ENCODE measurements around the gene UBAP1L.
"Not testable (repeated sequence)": the region's sequence is repeated elsewhere in the genome, so short reads cannot be mapped to it uniquely, and the experiment has no call there.

UBAP1L gene

DNA sequence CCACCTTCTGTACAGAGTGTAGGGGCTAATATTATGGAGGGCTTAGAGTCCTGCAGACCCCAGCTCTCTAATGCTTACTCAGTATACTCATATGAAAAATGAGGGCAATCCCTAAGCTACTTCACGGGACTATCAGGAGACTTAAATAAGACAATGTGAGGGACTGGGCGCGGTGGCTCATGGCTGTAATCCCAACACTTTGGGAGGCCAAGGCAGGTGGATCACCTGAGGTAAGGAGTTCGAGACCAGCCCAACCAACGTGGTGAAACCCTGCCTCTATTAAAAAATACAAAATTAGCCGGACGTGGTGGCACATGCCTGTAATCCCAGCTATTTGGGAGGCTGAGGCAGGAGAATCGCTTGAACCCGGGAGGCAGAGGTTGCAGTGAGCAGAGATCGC, 15.2 kb downstream of the UBAP1L start:
- DNase-seq (ENCODE audit: low read depth in 3 of 3) = not testable (repeated sequence)

DNA sequence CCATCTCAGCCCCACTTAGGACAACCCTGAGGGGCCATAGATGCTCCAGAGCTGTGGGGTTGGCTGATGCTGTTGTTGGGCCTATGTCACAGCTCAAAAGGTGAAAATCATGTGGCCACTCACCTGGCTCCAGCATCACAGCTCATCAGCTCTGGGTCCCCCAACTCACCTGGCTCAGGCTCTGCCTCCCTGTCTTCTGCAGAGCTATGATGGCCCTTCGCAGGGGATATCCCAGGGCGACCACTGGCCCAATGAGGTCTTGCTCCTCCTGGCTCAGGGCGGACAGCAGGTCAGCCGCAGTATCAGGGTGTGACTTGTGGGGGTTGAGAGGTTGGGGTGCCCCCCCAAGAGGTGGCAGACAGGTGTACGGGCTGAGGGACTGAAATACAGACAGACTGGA, 15.7 kb downstream of the UBAP1L start:
- DNase-seq (ENCODE audit: low read depth in 3 of 3) = no peak

DNA sequence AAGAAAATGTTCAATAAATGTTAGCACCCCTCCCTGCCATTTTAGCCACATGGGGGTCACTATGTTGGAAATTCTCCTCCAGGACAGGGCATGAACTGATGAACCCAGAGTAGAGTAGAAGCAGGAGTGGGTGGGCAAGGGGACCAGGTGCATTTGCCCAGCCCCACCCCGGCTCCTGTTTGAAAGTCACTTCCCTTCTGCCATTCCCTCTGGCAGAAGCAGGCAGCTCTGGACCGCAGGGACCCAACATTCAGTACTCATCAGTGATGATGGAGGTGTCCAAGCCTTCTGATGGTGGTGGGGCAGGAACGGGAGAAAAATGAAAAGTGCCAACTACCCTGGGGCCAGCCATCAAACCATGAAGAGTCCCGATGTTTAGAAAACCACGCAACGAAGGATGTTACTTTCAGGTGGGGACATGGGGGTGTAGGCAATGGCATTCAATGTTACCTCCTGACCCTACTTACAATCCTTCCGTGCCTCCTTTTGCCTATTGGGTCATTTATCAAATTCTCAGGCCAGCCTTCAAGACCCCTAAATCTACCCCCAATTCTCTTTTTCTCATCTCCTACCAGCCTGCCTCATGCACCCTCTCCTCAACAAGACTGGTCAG, 17.2 kb downstream of the UBAP1L start:
- no peak for DNase-seq (ENCODE audit: low read depth in 3 of 3)

DNA sequence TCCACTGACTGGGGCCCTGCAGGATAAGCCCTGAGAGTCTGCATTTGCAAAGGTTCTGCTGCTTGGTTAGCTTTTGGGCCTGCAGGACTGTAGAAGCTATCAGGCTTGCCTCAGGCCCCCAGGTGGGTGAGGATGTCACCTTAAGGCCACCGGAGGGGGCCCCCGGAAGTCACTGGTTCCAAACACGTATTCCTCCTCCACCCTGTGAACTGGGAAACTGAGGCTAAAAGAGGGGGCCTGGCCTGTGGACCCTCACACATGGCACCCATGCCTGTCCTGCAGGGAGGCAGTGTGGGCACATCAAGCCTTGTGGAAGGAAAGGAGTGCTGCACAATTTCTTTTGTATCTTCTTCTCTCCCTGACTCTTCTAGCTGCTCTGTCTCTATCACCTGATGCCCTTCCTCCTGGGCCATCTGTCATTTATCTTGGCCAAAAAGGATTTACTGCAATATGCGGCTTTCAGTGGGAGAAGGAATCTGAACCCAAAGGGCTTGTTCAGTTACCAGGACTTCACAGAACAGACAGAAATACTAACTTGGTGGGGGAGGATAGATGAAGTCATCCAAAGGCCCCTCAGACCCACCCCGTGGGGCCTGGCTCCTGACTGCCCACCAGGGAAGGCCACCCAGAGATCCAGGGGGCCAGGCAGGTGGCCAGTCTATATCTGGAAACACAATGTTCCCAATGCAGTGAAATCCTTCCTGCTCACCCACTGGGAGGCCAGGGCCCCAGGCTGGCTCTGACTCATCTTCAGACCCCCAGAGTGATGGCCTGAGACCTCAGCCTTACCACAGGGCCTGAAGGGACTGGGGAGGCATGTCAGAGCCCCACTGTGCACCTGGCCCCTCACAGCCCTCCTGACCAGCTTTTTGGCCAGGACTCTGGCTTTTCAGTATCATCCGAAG, 18.3 kb downstream of the UBAP1L start:
- DNase-seq (ENCODE audit: low read depth in 3 of 3) = no peak

DNA sequence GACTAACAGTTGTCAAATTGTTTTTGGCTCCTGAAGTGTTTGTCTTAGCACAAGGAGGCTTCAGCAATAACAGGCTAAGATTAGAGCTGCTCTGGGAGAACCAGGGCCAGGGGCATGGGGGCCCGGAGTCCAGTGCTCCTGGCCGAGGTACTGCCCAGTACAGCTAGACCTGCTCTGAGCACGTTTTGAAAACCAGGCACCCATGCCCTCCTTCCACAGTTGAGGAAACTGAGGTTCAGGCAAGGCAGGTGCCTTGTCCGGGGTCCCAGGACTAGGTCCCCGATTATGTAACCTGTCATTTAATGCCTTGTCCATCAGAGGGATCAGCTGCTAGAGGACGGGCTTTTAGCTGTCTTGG, 19.3 kb downstream of the UBAP1L start:
- DNase-seq (ENCODE audit: low read depth in 3 of 3) = no peak

DNA sequence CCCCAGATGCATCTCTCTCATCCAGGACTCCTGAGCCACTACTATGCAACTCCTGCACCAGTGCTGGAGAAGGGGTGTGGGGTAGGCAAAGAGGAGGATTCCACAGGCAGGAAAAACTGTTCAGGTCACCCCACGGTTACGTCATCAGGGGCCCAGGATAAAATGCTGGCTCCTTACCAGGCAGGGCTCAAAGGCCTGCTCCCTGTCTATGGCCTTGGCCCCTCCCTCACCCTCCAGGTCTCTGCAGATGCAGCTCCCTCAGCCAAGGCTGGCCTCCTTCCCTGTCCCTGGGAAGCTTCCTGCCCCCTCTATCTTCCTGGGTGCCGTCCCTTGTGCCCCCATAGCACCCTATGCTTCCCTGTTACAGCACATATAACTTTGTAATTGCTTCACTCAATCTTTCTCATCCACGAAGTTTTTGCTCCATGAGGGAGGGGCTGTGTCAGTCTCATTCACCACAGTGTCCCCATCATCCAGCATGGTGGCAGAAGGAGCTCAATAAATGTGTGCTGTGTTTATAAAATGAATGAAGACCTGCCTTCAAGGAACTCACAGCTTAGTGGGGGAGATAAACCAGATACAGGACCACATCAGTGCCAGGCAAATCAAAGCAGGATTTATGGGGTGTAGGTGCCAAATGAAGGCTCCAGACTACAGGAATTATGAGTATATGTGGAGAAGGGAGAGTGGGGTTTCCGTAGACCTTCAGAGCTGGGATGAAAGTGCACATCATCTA, 19.8 kb downstream of the UBAP1L start:
- DNase-seq (ENCODE audit: low read depth in 3 of 3) = no peak

DNA sequence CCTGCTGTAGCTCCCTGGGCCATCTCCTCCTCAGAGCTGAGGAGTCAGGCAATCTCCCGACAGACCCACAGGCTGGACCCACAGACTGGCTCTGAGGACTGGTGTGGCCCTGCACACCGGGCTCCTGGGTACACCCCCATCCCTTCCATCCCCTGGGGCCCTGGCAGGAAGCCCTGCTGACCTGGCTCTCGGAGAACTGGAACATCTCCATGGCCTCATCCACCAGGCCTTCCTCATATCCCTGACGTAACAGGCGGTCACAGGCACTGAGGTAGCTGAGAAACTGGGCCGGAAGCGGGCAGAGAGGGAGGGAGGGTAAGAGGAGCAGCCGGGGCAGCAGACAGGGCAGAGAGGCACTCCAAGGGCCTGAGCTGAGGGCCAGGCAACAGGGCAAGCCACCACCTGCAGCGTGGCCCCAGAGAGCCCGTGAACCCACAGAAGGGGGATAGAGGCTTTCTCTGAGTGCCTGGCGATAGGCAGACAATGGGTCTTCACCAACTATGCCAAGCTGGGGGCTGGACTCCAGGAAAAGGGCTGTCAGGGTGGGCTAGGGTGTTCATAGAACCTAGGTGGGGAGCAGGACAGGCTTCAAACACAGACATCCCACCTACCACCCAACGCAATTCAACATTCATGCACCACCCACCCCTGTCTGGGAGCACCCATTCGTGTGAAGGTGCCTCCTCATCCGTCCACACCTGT, 20.6 kb downstream of the UBAP1L start:
- no peak for DNase-seq (ENCODE audit: low read depth in 3 of 3)

DNA sequence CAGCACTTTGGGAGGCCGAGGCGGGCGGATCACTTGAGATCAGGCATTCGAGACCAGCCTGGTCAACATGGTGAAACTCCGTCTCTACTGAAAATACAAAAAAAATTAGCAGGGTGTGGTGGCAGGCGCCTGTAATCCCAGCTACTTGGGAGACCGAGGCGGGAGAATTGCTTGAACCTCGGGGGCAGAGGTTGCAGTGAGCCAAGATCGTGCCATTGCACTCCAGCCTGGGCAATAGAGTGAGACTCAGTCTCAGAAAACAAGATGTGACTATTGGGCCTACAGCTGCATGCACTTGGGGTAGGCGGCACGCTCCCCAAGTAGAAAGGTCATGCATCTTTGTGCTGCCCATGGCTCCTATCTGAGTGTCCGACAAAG, 21.2 kb downstream of the UBAP1L start:
- not testable (repeated sequence) for DNase-seq (ENCODE audit: low read depth in 3 of 3)

DNA sequence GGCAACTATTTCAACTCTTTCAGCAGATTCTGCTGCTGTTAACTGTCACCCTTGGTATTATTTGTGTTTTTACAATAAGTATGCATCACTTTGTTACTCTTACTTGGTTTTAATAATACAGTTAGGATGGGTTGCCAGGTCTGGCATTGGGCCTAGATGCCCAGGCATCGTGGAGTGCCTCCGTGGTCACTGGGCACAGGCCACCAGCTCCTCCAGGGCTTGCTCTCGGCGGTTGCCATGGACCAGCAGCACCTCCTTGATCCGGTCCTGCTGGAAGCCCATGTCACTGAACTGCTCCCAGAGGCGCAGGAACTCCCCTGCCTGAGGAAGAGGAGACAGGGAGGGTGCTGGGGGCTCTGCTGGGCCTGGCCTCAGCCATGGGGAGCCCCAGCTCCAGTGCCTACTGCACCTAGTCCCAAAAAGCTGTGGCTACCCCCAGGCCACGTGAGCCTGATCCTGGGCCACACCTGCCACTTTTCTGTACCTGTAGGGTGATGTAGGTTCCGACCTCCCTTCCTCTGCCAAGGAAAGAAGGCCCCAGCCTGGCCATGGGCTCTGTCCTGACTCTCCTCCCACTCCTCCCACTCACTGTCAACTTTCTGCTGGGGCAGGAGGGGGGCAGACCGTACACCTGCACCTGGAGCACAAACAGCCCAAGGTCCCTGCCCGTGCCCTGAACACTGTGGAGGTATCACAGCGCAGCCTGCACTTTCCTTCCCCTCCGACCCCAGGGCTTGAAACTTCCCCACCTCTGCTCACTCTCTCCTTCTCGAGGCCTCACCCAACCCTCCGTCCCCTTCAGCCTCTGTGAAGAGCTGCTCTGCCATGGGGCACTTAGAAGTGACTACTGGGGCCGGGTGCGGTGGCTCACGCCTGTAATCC, 21.8 kb downstream of the UBAP1L start:
- no peak for DNase-seq (ENCODE audit: low read depth in 3 of 3)

DNA sequence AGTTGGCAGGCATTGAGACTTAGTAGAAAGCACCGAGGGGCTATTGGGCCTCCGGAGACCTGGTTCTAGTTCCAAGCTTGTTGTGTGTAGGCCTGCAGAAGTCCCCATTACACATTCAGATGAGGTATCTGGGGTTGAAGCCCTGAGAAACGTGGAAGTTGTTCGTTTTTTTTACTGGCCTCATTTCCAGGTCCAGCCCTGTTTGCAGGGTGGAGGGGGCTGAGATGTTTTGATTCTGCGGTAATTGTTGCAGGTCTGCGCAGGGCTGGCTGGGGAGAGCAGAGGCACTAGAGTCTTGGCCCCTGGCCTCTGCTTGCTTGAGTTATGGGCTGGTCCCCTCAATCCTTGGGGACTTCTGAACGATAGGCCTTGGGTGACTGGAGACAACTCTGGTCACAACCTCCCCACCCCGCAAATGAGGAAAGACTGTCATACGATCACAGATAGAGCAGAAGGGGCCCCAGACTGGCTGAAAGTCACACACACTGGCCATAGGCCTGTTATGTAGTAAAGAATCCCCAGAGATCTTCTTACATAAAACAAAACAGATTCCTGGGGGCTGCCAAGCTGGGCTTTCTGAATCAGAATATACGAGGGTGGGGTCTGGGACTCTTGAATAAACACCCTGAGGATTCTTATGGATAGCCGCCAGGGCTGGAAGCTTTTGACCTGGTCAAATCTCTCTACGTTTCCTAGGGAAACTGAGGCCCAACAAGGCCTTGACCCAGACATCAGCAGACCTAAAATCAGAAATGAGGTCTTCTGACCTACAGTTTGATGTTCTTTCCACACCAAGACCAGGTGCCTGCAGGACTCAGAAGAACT, 22.8 kb downstream of the UBAP1L start:
- DNase-seq (ENCODE audit: low read depth in 3 of 3) = no peak

DNA sequence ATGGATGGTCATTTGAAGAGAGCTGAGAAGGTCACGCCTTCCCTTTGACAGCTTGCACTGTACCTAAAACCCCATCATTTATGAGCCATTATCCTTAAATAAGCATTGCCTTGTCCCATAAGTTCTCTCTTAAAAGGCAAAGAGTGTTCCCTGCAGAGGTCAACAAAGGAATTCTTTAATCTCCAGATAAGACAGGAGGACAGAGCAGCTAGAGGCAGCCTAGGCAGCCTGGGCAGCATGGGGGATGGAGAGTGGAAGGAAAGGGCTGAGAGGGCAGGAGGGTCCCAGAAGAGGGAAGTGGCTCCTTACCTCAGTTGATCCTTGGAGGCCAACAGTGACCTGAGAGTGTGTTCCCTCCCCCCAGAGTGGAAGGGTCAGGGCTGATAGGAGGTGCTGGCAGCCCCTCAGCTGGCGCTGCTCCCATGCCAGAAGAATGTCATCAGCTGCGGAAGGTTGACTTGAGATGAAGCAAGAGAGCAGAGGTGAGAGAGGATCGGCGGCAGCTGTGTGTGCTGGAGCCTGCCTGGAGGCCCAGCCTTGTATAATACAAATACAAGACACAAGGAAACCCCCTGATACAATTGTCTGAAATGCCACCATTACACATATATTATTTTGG, 25.7 kb downstream of the UBAP1L start:
- no peak for DNase-seq (ENCODE audit: low read depth in 3 of 3)

DNA sequence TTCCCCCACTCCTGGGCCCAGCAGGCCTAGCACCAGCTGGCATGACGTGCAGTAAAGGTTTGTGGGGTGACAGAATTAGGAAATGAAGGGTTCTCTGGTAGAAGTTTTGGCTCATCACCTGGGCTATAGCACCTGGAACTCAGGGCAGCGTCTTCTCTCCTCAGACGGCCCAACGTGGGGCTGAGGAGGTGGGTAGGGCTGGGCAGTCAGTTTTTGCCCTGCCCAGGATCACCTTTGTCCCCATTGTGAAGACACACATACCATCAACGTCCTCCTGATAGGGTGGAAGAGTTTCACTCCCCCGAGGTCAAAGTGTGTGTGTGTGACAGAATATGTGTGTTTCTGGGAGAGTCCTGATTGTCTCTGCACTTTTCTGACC, 26.4 kb downstream of the UBAP1L start:
- DNase-seq (ENCODE audit: low read depth in 3 of 3) = no peak

DNA sequence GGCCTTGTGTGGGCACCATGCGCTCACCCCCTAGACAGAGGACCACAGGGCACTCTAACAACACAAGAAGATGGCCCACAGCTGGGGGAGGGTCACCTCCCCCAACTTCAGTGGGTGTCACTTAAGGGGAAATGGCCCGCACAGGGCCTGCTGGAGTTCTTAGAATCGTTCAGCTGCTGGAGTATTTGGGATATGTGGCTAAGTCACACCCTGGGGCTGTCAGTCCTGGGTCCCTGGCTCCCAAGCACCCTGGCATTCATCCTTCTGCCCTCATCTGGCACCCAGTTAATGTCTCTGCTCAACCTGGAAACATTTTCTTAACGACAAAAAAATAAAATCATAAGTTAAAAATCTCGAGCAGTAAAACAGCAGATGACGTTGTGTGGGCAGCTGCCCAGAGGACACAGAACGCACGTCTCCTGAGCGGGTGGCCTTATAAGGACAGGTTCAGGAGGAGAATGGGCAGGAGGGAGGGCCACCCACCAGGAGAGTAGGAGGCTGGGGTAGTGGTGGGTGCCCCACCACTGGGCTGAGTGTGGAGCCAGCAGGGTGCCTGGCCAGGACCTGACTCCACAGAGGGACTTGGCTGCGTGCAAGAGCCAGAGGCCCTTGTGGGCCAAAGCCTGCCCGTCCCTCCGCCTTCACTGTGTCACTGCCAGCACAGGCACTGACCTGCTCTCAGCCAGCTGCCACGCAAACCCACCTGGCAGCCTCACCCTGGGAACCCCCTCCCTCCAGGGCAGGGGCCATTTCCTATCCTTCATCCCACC, 26.9 kb downstream of the UBAP1L start:
- no peak for DNase-seq (ENCODE audit: low read depth in 3 of 3)

DNA sequence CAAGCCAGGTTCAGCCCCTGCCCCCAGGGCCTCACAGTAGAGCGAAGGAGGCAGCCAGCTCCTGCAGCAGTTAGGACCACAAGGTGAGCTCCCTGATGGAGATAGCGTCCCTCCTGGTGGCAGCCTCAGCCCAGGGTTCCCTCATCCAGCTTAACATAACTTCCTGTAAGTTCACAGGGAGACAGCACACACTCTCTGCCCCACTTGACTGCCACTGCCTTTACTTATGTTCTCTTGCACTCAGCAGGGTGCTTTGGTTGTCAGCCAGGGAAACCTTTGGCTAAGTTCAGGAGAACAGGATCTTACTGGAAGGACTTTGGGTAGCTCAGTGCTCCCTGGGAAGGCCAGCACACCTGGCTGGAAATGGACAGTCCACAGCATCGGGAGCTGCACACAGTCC, 27.6 kb downstream of the UBAP1L start:
- DNase-seq (ENCODE audit: low read depth in 3 of 3) = no peak

DNA sequence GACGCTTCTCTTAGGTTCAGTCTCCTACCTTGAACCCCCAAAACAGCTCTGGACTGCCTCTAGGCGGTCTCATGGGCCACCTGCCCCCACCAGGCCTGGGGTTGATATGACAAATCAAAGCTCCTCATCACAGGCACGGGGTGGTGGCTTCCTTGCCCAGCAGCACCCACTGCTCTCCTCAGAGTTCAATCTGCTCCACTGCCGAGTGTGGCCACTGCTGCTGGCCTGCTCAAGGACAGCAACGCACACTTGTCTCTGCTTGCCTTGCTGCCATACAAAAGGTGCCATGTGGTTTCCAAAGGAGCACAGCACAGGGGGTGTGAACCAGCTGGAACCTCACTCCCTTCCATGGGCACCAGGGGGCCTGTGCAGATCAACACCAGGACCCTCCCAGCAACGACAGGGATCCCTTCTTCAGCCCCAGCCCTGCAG, 28.3 kb downstream of the UBAP1L start:
- no peak for DNase-seq (ENCODE audit: low read depth in 3 of 3)

DNA sequence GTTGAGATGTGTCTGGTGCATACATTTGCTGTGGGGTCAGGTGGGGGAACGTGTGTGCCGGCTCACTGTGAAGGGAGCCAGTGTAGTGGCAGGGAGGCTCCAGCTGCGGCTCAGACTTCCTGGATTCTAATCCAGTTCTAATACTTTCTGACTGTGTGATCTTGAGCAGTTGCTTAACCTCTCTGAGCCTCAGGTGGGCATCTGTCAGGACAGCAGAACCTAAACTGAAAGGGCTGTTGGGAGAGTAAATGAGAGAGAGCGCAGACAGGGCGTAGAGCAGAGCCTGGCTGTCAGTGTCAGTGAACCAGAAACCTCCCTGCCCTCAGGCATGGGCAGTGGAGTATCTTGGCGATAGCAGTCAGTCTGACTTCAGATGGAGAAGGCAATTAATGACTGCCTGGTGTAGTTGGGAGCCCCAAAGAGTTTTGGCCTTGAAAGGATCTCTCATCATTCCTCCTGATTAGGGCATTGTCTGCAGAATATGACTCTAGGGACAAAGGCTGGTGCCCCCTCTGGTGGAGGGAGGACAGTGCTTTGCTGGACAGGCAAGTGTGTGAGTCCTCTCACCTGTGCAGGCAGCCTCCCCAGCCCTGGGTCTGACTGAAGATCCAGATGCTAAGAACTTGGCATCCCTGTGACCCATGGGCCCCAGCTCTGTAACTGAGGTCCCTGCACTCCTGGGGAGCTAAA, 28.9 kb downstream of the UBAP1L start:
- DNase-seq (ENCODE audit: low read depth in 3 of 3) = no peak

DNA sequence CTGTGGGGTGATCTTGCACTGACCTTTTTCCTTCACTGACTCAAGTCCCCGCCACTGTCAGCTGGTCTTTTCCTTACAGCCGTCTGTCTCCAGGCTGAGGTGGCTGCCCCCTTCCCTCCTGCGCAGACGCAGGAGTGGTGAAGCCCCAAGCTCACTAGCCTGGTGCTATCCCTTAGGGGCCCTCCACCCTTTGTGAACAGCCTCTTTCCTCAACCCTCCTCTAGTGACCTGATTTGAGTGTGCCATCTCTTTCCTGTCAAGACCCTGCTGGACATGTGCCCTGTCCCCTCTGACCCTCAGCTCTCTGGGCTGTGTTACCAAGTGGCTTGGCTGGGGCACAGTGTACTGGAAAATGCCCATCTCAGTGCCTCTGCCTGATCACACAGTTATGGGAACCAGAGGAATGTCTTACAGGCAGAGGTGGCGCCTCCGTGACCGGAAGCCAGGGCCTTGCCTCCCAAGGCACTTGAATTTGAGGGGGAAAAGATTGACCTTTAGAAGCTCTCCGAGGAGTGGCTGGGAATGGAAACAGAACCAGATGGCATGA, 29.7 kb downstream of the UBAP1L start:
- no peak for DNase-seq (ENCODE audit: low read depth in 3 of 3)

All from stimulated activated CD4-positive, alpha-beta T cell treated with anti-CD3 and anti-CD28 coated beads, TNF-alpha, amount 100 ng/mL, for 4 hours (primary cell).